Stimulated activated memory B cell treated with anti-CD40 and anti-IgM and Interleukin-4, amounts not matched to agents 10 μg/mL and 1 μg/mL and 100 μg/mL, for 72 hours (primary cell): ENCODE results near the gene IL27RA.

ENCODE experiments used
- ATAC-seq: fragments of 150-1000 bp; cut with Tn5 transposase; 2 replicates; pipeline ENCODE4 v1.10.0; 2021
- H3K27ac Mint-ChIP-seq: one replicate; pipeline ENCODE4 v1.8.0; 2022; ENCODE audit warnings: mild to moderate bottlenecking, mixed read lengths
- H3K27me3 Mint-ChIP-seq: one replicate; pipeline ENCODE4 v1.8.0; 2022; ENCODE audit warnings: mixed read lengths
- H3K36me3 Mint-ChIP-seq: one replicate; pipeline ENCODE4 v1.8.0; 2022; ENCODE audit warnings: mixed read lengths
- H3K4me1 Mint-ChIP-seq: one replicate; pipeline ENCODE4 v1.8.0; 2022; ENCODE audit warnings: mixed read lengths
- H3K4me3 Mint-ChIP-seq: one replicate; pipeline ENCODE4 v1.8.0; 2022; ENCODE audit warnings: mild to moderate bottlenecking, moderate library complexity, mixed read lengths
- H3K9me3 Mint-ChIP-seq: one replicate; pipeline ENCODE4 v1.8.0; 2022; ENCODE audit warnings: mixed read lengths

The IL27RA gene

GRCh38 chr19:14056741-14057356, 25.3 kb downstream of the IL27RA start:
- Mint-ChIP-seq H3K4me3 (no peak overlapping the region), H3K9me3 (no peaks in the 10 kb centered on the region), H3K36me3 (peaks cover 13% of the 10 kb centered on the region), H3K27ac (no peak overlapping the region), H3K4me1 (peaks cover 22% of the 10 kb centered on the region), H3K27me3 (peaks cover 50% of the 10 kb centered on the region)
- ATAC-seq: no peak

- no peak for ATAC-seq
- H3K27me3 Mint-ChIP-seq: peaks cover 50% of the 10 kb centered on the region
- H3K27ac Mint-ChIP-seq: no peak overlapping the region
- peaks cover 22% of the 10 kb centered on the region for H3K4me1 Mint-ChIP-seq
- no peak overlapping the region for H3K4me3 Mint-ChIP-seq
- no peaks in the 10 kb centered on the region for H3K9me3 Mint-ChIP-seq
- no peaks in the 10 kb centered on the region for H3K36me3 Mint-ChIP-seq
These were observed 26.9 kb downstream of the IL27RA start for GRCh38 chr19:14058182-14059092.

GRCh38 chr19:14059093-14059480, 27.5 kb downstream of the IL27RA start:
- Mint-ChIP-seq H3K36me3 (no peaks in the 10 kb centered on the region), H3K4me3 (no peak overlapping the region), H3K4me1 (peaks cover 22% of the 10 kb centered on the region), H3K27me3 (peaks cover 50% of the 10 kb centered on the region), H3K9me3 (no peaks in the 10 kb centered on the region), H3K27ac (no peak overlapping the region)
- no peak for ATAC-seq

GRCh38 chr19:14059652-14060155, 28.1 kb downstream of the IL27RA start:
- no peaks in the 10 kb centered on the region for H3K36me3 Mint-ChIP-seq
- H3K27me3 Mint-ChIP-seq: peaks cover 50% of the 10 kb centered on the region
- no peak for ATAC-seq
- no peak overlapping the region for H3K4me3 Mint-ChIP-seq
- no peak overlapping the region for H3K27ac Mint-ChIP-seq
- no peaks in the 10 kb centered on the region for H3K9me3 Mint-ChIP-seq
- peaks cover 22% of the 10 kb centered on the region for H3K4me1 Mint-ChIP-seq

GRCh38 chr19:14061081-14061749, 29.7 kb downstream of the IL27RA start:
- Mint-ChIP-seq H3K27me3 (peaks cover 55% of the 10 kb centered on the region), H3K4me3 (no peak overlapping the region), H3K27ac (no peak overlapping the region), H3K4me1 (peaks cover 26% of the 10 kb centered on the region), H3K36me3 (no peaks in the 10 kb centered on the region), H3K9me3 (no peaks in the 10 kb centered on the region)
- ATAC-seq: no peak

GRCh38 chr19:14061751-14062557, 30.4 kb downstream of the IL27RA start, which contains the start of gene PALM3:
TSS of gene PALM3 (minus strand) at chr19:14062076. CDS start at chr19:14061980, 96 bp downstream.
- H3K36me3 Mint-ChIP-seq: no peaks in the 10 kb centered on the region
- H3K9me3 Mint-ChIP-seq: no peaks in the 10 kb centered on the region
- peak; percentile 19 for ATAC-seq
- no peak within 1 kb of the TSS for H3K27ac Mint-ChIP-seq
- H3K4me1 Mint-ChIP-seq: peaks cover 31% of the 10 kb centered on the region
- peaks cover 57% of the 10 kb centered on the region for H3K27me3 Mint-ChIP-seq
- H3K4me3 Mint-ChIP-seq: no peak within 1 kb of the TSS

GRCh38 chr19:14062558-14062855, 30.9 kb downstream of the IL27RA start:
- H3K4me1 Mint-ChIP-seq: peaks cover 31% of the 10 kb centered on the region
- H3K27me3 Mint-ChIP-seq: peaks cover 53% of the 10 kb centered on the region
- no peaks in the 10 kb centered on the region for H3K36me3 Mint-ChIP-seq
- no peaks in the 10 kb centered on the region for H3K9me3 Mint-ChIP-seq
- no peak overlapping the region for H3K4me3 Mint-ChIP-seq
- H3K27ac Mint-ChIP-seq: no peak overlapping the region
- ATAC-seq: no peak

- Mint-ChIP-seq H3K9me3 (no peaks in the 10 kb centered on the region), H3K4me1 (peaks cover 25% of the 10 kb centered on the region), H3K27ac (no peak overlapping the region), H3K36me3 (no peaks in the 10 kb centered on the region), H3K4me3 (no peak overlapping the region), H3K27me3 (peaks cover 47% of the 10 kb centered on the region)
- ATAC-seq: no peak
These were observed 31.5 kb downstream of the IL27RA start for GRCh38 chr19:14063105-14063504.

GRCh38 chr19:14066134-14066533, 34.6 kb downstream of the IL27RA start:
- Mint-ChIP-seq H3K4me1 (peaks cover 9% of the 10 kb centered on the region), H3K27ac (no peak overlapping the region), H3K36me3 (no peaks in the 10 kb centered on the region), H3K9me3 (no peaks in the 10 kb centered on the region), H3K27me3 (peaks cover 18% of the 10 kb centered on the region), H3K4me3 (no peak overlapping the region)
- no peak for ATAC-seq

- H3K4me3 Mint-ChIP-seq: no peak overlapping the region
- no peak for ATAC-seq
These were observed 38.9 kb downstream of the IL27RA start for GRCh38 chr19:14070268-14071050.

GRCh38 chr19:14072535-14073260, 41.1 kb downstream of the IL27RA start, which contains the start of gene MISP3:
TSS of gene MISP3 (plus strand) at chr19:14072786. CDS start at chr19:14073310, 524 bp downstream.
- ATAC-seq: peak; percentile 40
- peak within 1 kb of the TSS; percentile 84 for H3K4me3 Mint-ChIP-seq
- H3K36me3 Mint-ChIP-seq: no peaks in the 10 kb centered on the region
- H3K27ac Mint-ChIP-seq: peak within 1 kb of the TSS; percentile 73
- H3K27me3 Mint-ChIP-seq: no peaks in the 10 kb centered on the region
- peaks cover 24% of the 10 kb centered on the region for H3K4me1 Mint-ChIP-seq
- no peaks in the 10 kb centered on the region for H3K9me3 Mint-ChIP-seq

More at GRCh38 chr19:14070268-14071050, 38.9 kb downstream of the IL27RA start:
- no peak overlapping the region for H3K27ac Mint-ChIP-seq
- no peaks in the 10 kb centered on the region for H3K9me3 Mint-ChIP-seq
- H3K4me1 Mint-ChIP-seq: peaks cover 33% of the 10 kb centered on the region
- no peaks in the 10 kb centered on the region for H3K36me3 Mint-ChIP-seq
- peaks cover 13% of the 10 kb centered on the region for H3K27me3 Mint-ChIP-seq

GRCh38 chr19:14073261-14073924, 41.8 kb downstream of the IL27RA start:
- peak; percentile 87 for ATAC-seq
- Mint-ChIP-seq H3K36me3 (no peaks in the 10 kb centered on the region), H3K27ac (peak overlapping the region; percentile 73), H3K4me3 (peak overlapping the region; percentile 84), H3K27me3 (no peaks in the 10 kb centered on the region), H3K9me3 (no peaks in the 10 kb centered on the region), H3K4me1 (peaks cover 24% of the 10 kb centered on the region)
